RWPE2 (cell line): ENCODE results near the gene HSP90B1.

ENCODE experiments used
- ATAC-seq: fragments of 200-7000 bp; cut with Tn5 transposase; 3 replicates; pipeline ENCODE4 v1.9.1; 2021; ENCODE audit warnings: low read depth
- DNase-seq: peaks from one replicate; pipeline ENCODE4 v3.0.0-alpha.2; 2020; ENCODE audit warnings: low spot score
- H3K27ac ChIP-seq: fragments of 450-650 bp; 2 replicates; pipeline ENCODE4 v1.5.1; 2017; ENCODE audit warnings: mild to moderate bottlenecking; ENCODE audit not compliant: poor library complexity, severe bottlenecking
- H3K27me3 ChIP-seq: fragments of 250-450 bp; sonication (Bioruptor Pico); 2 replicates; pipeline ENCODE4 v1.5.1; 2021; ENCODE audit warnings: mild to moderate bottlenecking, moderate library complexity; ENCODE audit not compliant: insufficient read depth, poor library complexity, severe bottlenecking
- H3K36me3 ChIP-seq: fragments of 250-450 bp; sonication (Bioruptor Pico); 2 replicates; pipeline ENCODE4 v1.5.1; 2020; ENCODE audit warnings: low read depth, mild to moderate bottlenecking, moderate library complexity
- H3K4me1 ChIP-seq: fragments of 250-450 bp; sonication (Bioruptor Pico); 2 replicates; pipeline ENCODE4 v1.5.1; 2021; ENCODE audit warnings: mild to moderate bottlenecking, moderate library complexity; ENCODE audit not compliant: insufficient read depth, poor library complexity, severe bottlenecking
- H3K4me3 ChIP-seq: fragments of 250-450 bp; sonication (Bioruptor Pico); 2 replicates; pipeline ENCODE4 v1.5.1; 2021; ENCODE audit warnings: mild to moderate bottlenecking, moderate library complexity; ENCODE audit not compliant: severe bottlenecking
- H3K9me3 ChIP-seq: fragments of 250-450 bp; sonication (Bioruptor Pico); 2 replicates; pipeline ENCODE4 v1.5.1; 2021; ENCODE audit warnings: mild to moderate bottlenecking, moderate library complexity; ENCODE audit not compliant: severe bottlenecking
- TF ChIP-seq, protein P1 (sequence below): fragments of 450-650 bp; IDR thresholded peaks from one replicate; pipeline ENCODE4 v1.5.1; 2017; ENCODE audit warnings: mild to moderate bottlenecking, moderate library complexity; ENCODE audit not compliant: poor library complexity, severe bottlenecking

The HSP90B1 gene

DNA sequence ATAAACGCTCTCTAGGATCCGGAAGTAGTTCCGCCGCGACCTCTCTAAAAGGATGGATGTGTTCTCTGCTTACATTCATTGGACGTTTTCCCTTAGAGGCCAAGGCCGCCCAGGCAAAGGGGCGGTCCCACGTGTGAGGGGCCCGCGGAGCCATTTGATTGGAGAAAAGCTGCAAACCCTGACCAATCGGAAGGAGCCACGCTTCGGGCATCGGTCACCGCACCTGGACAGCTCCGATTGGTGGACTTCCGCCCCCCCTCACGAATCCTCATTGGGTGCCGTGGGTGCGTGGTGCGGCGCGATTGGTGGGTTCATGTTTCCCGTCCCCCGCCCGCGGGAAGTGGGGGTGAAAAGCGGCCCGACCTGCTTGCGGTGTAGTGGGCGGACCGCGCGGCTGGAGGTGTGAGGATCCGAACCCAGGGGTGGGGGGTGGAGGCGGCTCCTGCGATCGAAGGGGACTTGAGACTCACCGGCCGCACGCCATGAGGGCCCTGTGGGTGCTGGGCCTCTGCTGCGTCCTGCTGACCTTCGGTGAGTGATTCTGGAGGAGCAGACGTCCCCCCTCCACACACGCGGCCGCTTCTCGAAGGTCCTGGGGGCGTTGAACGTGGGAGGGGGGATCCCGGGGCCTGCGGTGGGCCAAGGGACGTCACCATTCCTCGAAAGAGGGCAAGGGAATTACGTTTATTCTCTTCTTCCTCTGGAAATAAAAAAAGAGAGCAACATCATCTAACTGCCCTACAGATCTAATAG, at the start of gene HSP90B1:
TSS of gene HSP90B1 (plus strand) at position 377 of the 753 bp plus-strand sequence. CDS start at position 483, 106 bp downstream.
- DNase-seq, result peak; percentile 100
- Histone ChIP-seq H3K27ac (peak within 1 kb of the TSS; percentile 58), H3K36me3 (peaks cover 49% of the 10 kb centered on the region), H3K4me1 (peaks cover 35% of the 10 kb centered on the region), H3K4me3 (peak within 1 kb of the TSS; percentile 95), H3K27me3 (no peaks in the 10 kb centered on the region), H3K9me3 (no peaks in the 10 kb centered on the region)
- TF ChIP-seq, protein P1, sequence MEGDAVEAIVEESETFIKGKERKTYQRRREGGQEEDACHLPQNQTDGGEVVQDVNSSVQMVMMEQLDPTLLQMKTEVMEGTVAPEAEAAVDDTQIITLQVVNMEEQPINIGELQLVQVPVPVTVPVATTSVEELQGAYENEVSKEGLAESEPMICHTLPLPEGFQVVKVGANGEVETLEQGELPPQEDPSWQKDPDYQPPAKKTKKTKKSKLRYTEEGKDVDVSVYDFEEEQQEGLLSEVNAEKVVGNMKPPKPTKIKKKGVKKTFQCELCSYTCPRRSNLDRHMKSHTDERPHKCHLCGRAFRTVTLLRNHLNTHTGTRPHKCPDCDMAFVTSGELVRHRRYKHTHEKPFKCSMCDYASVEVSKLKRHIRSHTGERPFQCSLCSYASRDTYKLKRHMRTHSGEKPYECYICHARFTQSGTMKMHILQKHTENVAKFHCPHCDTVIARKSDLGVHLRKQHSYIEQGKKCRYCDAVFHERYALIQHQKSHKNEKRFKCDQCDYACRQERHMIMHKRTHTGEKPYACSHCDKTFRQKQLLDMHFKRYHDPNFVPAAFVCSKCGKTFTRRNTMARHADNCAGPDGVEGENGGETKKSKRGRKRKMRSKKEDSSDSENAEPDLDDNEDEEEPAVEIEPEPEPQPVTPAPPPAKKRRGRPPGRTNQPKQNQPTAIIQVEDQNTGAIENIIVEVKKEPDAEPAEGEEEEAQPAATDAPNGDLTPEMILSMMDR, result no peak
- peak; percentile 80 for ATAC-seq

DNA sequence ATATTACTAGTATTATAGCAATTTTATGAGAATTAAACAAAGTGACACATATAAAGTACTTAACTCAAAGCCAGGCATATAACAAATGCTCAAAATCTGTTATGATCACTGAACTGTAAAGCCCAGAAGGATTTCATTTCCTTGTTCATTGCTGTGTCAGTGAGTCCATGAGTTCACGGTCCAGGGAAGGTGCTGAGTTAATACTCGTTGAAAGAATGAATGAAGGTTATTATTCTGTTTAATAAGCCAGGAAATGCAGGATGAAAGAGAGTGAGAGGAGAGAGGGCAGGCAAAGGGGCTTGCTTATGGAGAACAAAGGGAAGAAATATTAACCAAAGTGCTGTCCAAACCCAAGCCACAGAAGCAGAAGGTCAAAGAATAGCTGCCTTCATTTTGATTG, 48.9 kb upstream of the HSP90B1 start:
- Histone ChIP-seq H3K36me3 (no peaks in the 10 kb centered on the region), H3K9me3 (no peaks in the 10 kb centered on the region), H3K27ac (peak overlapping the region; percentile 50), H3K27me3 (no peaks in the 10 kb centered on the region), H3K4me1 (peaks cover 23% of the 10 kb centered on the region), H3K4me3 (no peak overlapping the region)
- no peak for ATAC-seq
- TF ChIP-seq, protein P1, result no peak
- DNase-seq, result no peak

DNA sequence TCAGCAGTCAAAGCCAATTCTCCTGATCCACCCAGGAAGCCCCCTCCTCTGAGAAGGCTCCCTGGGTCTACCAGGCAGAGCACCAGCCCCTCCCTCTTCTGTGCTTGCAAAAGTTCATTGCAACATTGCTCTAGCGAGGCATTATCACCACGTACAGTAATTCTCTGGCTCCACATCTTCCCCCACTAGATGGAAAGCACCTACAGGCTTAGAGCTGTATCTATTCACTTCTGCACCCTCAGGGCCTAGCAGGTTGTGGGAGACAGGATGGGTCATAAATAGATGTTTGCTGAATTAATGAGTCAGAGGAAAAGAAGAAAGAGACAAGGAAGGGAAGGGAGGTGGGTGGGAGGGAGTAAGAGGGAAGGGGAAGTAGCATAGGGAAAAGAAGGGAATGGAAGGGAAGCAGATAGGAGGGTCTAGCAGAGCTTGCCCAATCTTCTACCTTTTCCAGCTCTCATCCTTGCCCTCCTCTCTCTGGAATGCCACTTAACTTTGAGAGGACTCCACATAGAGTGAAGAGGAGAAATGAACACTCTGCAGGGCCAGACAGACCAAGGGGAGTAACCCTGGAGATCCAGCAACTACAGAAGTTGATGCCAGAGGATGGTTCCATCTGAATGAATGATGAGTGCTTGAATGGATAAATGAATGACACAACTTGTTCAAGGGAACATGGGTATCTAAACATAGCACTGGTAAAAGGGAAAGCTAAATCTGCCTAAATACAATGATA, 47.2 kb upstream of the HSP90B1 start:
- H3K27ac ChIP-seq, result peak overlapping the region; percentile 15
- ATAC-seq (peak; percentile 53), DNase-seq (no peak)
- H3K27me3 ChIP-seq, result no peaks in the 10 kb centered on the region
- no peaks in the 10 kb centered on the region for H3K36me3 ChIP-seq
- TF ChIP-seq, protein P1, result no peak
- no peak overlapping the region for H3K4me3 ChIP-seq
- H3K9me3 ChIP-seq, result no peaks in the 10 kb centered on the region
- peaks cover 23% of the 10 kb centered on the region for H3K4me1 ChIP-seq

DNA sequence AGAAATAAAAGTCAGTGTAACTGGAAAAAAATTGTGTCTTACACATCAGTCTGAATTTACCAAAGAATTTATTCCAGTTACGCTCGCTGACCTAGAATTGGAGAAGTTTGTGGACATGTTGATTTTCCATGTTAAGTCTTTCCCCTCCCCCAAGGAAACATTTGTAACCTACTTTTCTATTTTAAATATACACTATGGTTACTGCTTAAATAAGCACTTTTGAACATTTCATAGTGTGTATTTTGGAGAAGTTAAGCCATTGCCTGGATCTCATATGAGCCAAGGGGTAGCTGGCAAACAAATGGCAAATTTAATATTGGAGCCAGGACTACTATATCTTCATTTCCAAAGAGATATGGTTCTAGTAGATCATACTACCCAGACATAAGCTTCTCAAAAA, 46.3 kb upstream of the HSP90B1 start:
- no peak for DNase-seq
- no peaks in the 10 kb centered on the region for H3K36me3 ChIP-seq
- TF ChIP-seq, protein P1, result no peak
- no peak overlapping the region for H3K4me3 ChIP-seq
- ATAC-seq, result no peak
- H3K4me1 ChIP-seq, result peaks cover 23% of the 10 kb centered on the region
- no peaks in the 10 kb centered on the region for H3K27me3 ChIP-seq
- H3K9me3 ChIP-seq, result no peaks in the 10 kb centered on the region
- H3K27ac ChIP-seq, result no peak overlapping the region
